Measurements from ENCODE around the gene AGER.
"Not testable (repeated sequence)": the region's sequence is repeated elsewhere in the genome, so short reads cannot be mapped to it uniquely, and the experiment has no call there.

Gene AGER

DNA sequence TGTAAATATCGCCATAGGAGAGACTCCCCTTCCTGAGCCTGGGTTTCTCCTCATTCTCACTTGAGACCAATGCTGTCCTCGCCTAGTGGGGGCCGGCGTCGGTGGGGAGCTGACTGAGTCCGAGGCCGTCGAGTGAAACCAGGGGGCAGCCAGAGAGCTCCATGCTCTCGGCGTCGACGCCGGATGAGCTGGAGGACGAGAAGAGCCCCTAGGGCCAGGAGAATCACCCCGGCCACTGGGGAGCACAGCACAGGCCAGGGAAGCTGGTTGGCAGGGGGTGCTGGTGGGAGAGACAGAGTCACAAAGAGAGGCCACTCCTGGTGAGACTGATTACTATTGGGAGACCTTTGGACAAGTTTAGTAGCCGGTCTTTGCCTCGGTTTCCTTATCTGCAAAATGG lies 14.8 kb upstream of the AGER start:
- no peak for DNase-seq (ENCODE audit: low spot score)

DNA sequence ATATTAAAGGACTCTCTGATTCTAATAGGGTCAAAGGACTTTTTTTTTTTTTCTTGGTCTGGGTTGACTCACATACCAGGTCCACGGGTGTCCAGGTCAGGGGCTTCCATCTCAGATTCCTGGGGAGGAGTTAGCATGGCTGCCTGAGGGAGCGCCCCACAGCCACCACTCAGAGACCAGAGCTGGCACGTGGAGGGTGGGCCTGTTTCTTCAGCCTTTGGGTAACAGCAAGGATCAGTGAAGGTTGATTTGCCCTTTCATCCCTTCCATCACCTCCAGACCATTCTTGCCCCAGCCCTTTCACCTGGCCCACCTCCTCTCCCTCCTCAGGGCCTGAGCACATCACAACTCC lies 14.3 kb upstream of the AGER start:
- DNase-seq (ENCODE audit: low spot score): no peak

DNA sequence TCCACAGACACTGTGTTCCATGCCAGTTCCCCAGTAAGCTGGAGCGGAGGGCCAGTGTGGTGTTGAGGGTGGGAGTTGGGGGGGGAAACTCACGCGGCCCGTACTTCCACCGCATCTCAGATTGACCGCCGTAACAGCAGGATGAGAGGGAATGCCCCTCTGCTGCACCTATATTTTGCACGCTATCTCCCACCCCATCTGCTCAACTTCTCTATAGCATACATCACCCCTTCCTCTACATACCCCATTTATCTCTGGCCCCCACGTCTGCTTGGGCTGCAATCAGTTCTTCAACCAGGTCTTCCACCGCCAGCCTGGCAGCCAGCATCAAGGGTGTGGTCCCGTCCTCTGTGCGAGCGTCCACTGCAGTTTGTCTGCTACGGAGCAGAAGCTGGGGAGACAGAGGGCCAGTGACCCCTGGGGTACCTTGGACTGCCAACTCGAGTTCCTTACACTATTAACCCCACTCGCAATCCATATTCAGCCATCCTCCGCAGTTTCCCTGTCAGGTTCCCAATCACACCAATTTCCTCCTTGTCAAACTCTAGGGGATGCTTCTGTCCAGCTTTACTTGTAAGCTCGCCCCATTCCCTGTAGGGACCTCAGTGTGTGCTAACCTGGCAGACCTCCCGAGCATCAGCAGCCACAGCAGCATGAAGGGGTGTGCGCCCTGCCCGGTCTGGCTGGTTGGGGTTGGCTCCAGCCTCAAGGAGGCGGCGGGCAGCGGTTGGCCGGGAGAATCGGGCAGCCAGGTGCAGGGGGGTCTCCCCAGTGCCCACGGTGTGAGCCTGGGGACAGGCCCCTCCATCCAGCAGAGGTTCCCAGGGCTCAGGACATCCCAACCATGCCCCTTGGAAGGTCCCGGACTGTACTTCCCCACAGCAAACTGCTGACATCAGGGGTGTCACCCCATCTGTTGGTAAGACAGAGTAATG lies 12.9 kb upstream of the AGER start:
- peak; percentile 15 for DNase-seq (ENCODE audit: low spot score)

DNA sequence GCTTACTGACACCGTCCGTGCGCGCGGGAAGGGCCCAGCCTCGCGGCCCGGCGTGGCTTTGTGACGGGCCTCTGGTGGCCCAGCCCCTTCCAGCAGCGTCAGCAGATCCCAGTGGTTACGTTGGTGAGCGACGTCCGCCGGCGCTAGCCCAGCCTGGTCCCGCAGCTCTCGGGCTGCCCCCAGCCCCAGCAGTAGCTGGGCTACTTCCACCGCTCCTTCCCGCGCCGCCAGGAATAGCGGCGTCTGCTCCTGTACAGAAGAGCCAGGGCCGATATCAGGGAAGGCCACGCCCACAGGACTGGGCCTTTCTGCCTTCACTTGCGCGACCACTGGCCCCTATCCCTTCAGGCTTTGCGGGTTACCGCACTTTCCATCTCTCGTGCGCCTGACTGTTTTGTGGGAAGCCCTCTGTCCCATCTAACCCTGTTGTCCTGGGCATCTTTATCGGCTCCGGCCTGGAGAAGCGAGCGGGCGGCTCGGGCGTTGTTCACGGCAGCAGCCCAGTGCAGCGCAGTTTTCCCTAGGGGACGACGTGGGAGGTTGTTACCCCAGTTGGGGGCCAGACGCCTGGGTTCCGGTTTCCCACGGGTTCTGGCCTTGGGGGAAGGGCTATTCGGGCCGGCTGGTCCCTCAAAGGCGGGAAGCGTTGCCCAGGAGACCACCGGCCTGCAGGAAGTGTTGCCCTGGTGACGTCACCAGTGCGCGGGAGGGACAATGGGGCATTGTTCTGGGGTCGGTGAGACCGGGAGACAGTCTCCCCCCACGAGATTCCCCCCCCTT lies 12.0 kb upstream of the AGER start:
- DNase-seq (ENCODE audit: low spot score): peak; percentile 44

DNA sequence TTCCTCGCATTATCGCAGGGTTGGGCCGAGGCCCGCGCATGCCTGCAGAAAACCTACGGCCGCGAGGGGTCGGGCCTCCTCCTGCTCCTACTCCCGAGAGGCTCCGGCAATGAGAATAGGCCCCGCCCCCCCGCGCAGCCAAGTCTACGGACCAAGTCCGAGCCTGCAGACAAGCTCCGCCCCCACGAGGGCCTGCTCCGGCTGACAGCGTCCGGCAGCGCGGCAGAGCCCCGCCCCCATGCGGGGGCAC lies 11.5 kb upstream of the AGER start:
- peak; percentile 99 for DNase-seq (ENCODE audit: low spot score)

DNA sequence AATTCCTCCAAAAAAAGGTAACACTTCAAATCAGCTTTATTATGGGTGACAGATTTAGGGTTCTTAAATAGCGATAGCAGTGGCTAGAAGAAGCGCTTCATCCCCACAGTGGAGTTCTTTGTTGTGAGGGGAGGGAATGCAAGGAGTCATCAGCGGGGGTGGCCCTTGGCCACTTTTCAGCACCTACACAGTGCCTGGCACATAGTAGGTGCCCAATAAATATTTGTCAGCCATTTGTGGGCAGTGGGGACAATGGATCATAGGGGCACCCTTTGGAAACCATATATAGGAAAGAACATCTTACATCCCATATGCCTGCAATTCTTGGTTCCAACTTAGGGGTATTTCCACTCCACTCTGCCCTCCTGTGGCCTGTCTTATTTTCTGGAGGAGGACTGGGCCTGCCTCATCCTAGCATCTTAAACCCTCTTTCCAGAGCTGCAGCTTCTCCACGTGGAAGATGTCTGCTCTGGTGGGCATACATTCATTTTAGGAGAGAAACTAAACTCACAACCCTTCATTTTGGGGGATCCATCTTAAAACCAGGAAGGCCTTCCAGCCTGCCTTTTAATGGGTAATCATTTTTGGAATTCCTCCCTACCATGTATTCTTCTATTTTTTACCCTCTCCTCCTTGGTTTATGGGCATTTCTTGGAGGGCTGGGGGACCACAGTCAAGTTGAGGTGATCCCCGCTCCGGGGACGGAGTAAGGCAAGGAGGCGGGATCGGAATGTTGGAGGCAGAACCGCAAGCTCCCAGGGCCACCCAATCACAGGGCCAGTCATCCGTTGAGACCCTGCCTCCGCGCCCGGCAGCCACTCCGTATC lies 11.0 kb upstream of the AGER start:
- peak; percentile 79 for DNase-seq (ENCODE audit: low spot score)

DNA sequence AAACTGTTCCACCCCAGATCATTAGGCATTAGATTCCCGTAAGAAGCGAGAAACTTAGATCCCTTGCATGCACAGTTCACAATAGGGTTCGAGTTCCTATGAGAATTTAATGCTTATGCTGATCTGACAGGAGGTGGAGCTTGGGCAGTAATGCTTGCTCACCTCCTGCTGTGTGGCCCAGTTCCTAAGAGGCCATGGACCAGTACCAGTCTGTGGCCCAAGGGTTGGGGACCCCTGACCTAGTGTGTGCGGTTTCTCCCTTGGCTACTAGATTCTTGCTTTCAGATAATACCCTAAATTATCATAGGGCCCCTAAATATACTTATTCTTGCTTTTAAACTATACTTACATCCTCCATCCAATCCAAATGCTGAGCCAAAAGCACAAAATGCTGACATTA lies 10.3 kb upstream of the AGER start:
- no peak for DNase-seq (ENCODE audit: low spot score)

DNA sequence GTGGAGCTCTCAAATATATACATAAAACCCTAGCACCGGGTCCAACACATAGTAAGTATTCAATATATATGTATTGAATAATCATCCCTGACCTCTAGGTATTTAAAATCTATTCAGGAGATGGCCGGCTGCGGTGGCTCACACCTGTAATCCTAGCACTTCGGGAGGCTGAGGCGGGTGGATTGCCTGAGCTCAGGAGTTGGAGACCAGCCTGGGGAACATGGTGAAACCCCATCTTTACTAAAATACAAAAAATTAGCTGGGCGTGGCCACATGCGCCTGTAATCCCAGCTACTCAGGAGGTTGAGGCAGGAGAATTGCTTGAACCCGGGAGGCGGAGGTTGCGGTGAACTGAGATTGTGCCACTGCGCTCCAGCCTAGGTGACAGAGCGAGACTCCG lies 9.0 kb upstream of the AGER start:
- DNase-seq (ENCODE audit: low spot score): not testable (repeated sequence)

DNA sequence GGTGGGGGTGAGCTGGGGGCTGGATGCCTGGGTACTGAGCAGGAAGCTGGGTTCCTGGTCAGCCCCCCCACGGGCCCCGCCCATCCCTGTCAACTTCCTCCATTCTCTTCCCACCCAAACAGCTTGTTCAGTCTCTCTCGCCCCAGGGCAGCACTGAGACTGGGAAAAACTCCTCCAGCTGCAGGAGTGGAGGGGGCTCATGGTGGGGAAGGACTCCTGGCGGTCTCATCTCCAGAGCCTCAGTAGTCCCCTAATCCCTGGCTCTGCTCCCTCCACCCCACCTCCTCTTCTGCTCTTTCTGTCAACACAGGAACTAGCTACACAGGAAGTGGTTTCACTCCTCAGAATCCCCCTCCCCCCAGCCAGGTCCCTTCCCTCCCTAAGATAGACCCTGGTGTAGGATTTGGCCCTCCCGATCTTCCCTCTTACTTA lies 8.6 kb upstream of the AGER start, which contains the start of gene GPSM3:
TSS of gene GPSM3 (minus strand) at position 36 of the 432 bp plus-strand sequence. CDS start 130 bp downstream, outside the sequence.
- no peak for DNase-seq (ENCODE audit: low spot score)

DNA sequence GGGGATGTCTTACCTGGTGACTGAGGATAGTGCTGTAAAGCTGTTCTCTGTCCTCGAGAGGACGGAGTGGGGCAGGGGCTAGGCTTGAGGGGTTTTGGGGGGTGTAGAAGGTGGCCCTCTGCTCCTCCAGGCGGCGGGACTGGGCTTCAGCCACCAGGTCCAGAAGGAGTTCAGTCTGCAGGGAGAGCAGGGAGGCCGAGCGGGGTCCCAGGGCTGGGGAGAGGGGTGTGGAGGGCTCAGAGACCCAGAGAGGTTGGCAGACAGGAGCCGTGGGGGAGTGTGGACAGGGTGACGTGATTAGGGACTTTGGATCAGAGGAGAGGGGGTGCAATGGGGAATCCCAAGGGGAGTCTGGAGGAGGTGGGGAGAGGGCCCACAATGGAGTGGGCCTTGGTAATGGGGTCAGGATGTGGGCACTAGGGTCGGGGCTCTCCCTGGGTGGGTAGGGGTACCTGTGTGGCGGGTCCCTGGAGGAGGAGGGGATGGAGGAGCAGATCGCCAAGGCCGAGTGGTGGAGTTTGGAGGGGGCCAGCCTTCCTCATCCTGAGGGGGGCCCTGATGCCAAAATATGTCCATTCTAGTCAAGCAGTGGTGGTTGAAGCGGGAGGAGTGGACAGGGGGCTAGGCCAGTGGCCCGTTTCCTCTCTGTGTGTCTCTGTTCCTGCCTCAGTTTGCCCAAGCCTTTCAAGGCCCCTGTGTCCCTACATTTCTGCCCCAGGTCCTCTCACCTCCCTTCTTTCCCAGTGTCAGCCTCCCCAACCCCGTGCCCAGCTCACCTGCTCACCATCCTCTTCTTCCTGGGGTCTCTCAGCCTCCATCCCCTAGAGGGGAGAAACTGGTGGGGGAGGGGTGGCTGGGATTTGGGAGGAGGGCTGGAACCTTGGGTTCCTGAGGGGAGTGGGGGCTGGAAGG lies 7.9 kb upstream of the AGER start:
- DNase-seq (ENCODE audit: low spot score): no peak

DNA sequence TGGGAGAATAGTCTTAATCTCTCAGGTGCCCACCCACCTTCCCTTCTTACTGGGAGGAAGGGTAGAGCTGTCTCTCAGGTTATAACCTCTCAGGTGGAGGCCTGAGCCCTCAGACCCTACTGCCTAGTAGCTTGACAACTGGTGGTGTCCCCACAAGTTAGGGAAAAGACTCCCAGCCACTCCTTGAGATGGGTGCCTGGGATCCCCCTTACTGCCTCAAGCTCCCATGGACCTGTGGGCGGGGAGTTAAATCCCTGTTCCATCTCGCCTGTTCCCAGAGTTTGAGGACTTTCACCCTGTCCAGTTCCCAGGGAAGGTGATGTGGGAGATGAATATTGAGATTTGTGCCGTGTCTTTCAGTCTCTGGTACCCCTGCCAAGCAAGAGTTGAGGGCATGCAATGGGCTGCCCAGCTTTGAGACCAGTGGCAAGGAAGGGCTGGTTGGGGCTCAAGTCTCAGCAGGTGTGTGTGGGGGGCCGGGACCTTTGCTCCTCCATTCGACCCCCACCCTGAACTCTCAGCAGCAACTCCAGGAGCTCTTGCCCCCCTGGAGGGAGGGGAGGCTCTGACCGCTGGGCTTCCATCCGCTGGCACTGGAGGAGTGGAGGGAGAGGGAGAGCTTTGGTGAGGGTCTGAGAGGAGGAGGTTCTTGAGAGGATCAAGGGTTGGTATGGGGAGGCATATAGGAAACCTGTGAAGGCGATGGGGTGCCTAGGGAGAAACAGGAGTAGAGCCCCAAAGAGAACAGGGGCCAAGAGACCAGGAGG lies 7.0 kb upstream of the AGER start:
- DNase-seq (ENCODE audit: low spot score): peak; percentile 33

DNA sequence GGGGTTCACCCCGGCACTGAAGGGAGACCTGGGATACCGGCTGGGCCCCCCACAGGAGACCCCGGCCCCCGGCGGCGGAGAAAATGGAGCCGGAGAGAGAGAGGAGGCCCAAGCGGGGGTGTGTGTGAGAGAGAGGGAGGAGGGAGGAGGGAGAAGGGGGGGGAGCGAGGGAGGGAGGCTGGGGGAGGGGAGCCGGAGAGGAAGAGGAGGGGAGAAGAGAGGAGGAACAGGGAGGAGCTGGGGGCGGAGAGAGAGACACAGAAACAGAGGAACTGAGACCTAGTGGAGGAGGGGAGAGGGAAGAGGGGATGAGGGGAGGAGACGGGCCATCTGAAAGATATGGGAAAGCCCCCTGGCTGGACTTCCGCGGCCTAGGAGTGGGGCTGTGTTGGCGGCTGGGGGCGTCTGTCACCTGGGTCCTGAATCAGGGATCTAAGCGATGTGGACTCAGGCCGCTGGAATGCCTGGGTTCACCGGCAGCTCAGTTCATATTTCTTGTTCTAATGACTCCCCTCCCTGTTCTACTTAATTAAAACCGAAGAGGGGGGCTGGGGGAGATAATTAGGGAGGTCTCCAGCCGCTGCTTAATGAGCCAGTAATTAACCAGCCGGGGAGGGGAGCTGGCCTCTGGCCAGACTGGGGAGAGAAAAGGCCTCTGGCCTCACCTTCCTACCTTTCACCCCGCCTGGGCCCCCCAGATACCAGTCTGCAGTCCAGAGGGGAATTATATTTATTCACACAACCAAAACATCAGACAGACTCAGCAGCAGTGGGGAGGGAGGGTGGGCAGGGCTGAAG lies 6.2 kb upstream of the AGER start, which contains the start of gene PBX2:
TSS of gene PBX2 (minus strand) at position 149 of the 798 bp plus-strand sequence. CDS start 287 bp downstream, outside the sequence.
- DNase-seq (ENCODE audit: low spot score): peak; percentile 80

DNA sequence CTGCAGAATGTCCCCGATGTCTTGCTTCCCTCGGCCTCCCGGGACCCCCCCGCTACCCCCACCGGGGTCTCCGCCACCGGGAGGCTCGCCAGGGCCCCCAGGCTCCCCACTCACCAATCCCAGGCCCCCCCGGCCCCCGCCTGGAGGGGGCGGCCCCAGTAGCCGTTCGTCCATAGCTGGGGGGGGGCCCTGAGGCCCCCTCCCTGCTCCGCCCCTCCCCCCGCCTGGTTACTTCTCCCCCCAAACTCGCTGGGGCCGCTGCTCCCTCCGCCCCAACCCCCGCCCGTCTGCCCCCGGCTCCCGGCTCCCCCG lies 5.6 kb upstream of the AGER start:
- DNase-seq (ENCODE audit: low spot score): peak; percentile 50

DNA sequence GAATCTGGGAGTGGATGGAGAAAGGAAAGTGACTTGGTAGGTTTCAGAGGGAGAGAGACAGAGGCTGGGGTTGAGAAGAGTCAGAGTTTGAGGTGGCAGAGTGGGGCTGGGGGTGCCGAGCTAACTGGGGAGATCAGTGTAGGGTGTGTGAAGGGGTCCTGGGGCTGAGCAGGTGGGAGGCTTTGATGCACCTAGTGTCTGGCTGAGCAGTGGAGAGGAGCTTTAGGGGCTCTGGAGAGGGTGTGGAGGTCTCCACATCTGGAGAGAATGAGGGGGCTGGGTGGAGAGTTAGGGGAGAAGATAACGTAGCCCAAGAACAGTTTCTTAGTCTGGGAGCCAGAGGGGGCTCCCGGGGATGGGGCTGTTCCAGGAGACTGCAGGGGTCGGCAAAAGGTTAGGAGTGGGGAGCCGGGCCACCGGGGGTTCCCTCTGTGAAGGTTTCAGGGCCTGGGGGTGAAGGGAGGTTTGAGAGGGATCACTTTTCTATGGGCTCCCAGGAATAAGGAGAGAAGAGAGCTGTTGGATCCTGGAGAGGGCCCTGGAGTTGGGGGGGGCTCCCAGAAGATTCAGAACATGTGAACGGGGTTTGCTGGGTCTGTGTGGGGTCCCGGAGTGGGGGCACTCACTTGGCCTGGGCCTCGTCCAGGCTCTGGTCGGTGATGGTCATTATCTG lies 5.2 kb upstream of the AGER start:
- peak; percentile 34 for DNase-seq (ENCODE audit: low spot score)

DNA sequence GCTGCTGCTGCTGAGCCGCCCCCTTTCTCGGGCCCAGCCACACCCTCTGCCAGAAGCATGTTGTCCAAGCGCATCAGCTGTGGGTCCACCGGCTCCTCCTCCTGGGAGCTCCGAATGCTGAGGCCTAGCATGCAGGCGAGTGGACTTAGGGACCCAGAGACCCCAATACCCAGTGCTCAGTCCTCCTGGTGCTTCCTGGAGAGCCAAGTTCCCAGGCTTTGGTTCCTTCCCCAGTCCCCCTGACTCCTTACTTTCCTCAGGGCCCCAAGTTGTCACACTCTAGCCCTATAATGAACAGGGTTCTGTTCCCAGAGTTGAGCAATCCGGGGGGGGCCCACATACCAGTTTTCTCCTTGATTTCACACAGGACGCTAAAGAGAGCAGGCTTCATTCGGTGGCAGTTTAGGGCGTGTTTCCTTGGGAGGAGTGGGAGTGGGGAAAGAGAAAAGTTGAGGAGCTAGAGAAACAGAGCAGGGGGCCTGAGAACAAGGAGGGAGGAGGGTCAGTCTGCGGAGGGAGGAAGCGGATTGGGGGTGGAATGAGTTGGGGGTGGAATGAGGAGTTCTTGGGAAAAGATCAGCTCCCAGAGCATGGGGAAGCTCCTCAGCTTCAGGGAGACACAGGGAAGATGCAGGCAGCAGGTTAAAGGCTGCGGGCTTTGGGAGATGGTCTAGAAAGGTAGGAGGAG lies 4.5 kb upstream of the AGER start:
- DNase-seq (ENCODE audit: low spot score): peak; percentile 13

DNA sequence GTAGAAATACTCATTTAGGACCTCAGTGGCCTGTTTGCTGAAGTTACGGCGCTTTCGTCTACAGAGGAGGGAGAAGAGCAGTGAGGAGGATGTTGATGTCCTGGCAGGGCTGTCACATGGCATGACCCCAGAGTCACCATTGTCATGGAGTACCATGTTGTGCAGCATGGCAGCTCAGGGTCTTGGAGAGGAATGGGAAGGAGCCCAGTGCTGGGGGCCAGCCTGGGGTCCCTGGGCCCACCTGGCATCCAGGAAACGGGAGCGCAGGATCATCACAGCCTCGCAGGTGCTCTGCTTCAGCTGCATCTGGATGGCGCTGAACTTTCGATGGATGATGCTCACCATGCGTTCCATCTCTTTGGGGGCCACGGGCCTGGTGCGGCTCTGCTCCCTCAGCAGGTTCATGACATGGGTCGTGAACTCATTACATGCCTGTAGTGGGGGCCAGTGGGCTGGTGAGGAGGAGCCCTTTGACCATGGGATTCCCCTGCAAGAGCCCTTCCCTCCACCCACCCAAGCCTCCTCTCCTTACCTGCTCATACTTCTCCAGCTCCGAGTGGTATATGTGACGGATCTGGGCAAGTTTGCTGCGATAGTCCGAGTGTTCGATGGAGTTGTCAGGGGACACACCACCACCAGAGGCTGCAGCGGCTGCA lies 3.8 kb upstream of the AGER start:
- DNase-seq (ENCODE audit: low spot score): peak; percentile 11

DNA sequence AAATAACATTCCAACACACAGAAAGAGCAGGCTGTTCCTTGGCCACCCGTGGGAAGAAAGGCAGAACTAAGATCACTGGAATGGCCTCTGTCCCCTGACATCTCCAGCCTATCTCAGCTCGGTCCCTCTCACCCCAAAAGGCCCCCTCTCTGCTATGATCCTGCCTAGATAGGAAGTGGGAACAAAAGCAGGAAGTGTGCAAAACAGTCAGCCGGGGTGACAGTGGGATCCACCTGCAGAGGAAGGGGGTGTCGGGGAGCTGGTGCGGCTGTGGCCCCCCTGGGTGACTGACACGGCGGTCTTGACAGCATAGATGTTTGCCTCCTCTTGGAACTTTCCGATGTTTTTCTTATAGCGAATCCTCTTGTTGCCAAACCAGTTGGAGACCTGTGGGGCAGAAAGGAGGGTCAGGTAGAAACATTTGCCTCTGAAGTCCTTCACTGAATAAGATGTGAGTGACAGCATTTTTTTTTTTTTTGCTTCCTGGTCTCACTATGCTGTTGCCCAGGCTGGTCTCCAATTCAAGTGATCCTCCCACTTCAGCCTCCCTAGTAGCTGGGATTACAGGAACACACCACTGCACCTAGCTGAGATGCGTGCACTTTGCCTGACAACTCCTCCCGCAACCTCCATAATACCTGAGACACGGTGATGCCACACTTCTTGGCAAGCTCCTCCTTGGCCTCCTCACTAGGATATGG lies 3.1 kb upstream of the AGER start:
- no peak for DNase-seq (ENCODE audit: low spot score)
